ACC112 (cell line): ENCODE measurements around the gene MRPS18B.

Experiments
- H2AFZ ChIP-seq: fragments of 200-600 bp; sonication (generic); one replicate; pipeline ENCODE4 v1.6.0; 2017; ENCODE audit warnings: antibody characterized with exemption, low read length; ENCODE audit not compliant: unreplicated experiment
- H3K27ac ChIP-seq: fragments of 200-600 bp; sonication (generic); 2 replicates; pipeline ENCODE4 v1.5.1; 2014; ENCODE audit warnings: low read depth, mild to moderate bottlenecking, antibody characterized with exemption, low read length, moderate library complexity
- H3K27me3 ChIP-seq: fragments of 200-600 bp; sonication (generic); 2 replicates; pipeline ENCODE4 v1.6.1; 2014; ENCODE audit warnings: mild to moderate bottlenecking, antibody characterized with exemption, low read length, moderate library complexity, mixed read lengths; ENCODE audit not compliant: insufficient read depth
- H3K36me3 ChIP-seq: fragments of 200-600 bp; sonication (generic); 2 replicates; pipeline ENCODE4 v1.6.1; 2016; ENCODE audit warnings: mild to moderate bottlenecking, antibody characterized with exemption, low read length, moderate library complexity, mixed read lengths; ENCODE audit not compliant: insufficient read depth
- H3K4me1 ChIP-seq: fragments of 200-600 bp; sonication (generic); one replicate; pipeline ENCODE4 v1.6.1; 2016; ENCODE audit warnings: low read length, mixed read lengths; ENCODE audit not compliant: insufficient read depth, unreplicated experiment, control insufficient read depth
- H3K4me3 ChIP-seq: fragments of 200-600 bp; sonication (generic); 2 replicates; pipeline ENCODE4 v1.5.1; 2014; ENCODE audit warnings: mild to moderate bottlenecking, low read depth, low read length
- H3K79me2 ChIP-seq: fragments of 200-600 bp; sonication (generic); one replicate; pipeline ENCODE4 v1.6.0; 2016; ENCODE audit warnings: low read length; ENCODE audit not compliant: control insufficient read depth, unreplicated experiment, insufficient read depth

MRPS18B gene

GRCh38 chr6:30617565-30618269 lies at the start of gene MRPS18B:
TSS of gene MRPS18B (plus strand) at chr6:30617840. CDS start at chr6:30617866, 26 bp downstream.
- Histone ChIP-seq H3K4me1 (peaks cover 30% of the 10 kb centered on the region), H2AFZ (peak within 1 kb of the TSS; percentile 34), H3K27ac (peak within 1 kb of the TSS; percentile 96), H3K4me3 (peak within 1 kb of the TSS; percentile 97), H3K79me2 (peaks cover 55% of the 10 kb centered on the region), H3K27me3 (no peaks in the 10 kb centered on the region), H3K36me3 (peaks cover 28% of the 10 kb centered on the region)

GRCh38 chr6:30568245-30568644 lies 49.4 kb upstream of the MRPS18B start:
- Histone ChIP-seq H3K27ac (no peak overlapping the region), H3K4me3 (no peak overlapping the region)

GRCh38 chr6:30570263-30570662 lies 47.4 kb upstream of the MRPS18B start:
- no peak overlapping the region for H3K27ac ChIP-seq
- H2AFZ ChIP-seq = peak overlapping the region; percentile 94
- no peaks in the 10 kb centered on the region for H3K27me3 ChIP-seq
- peak overlapping the region; percentile 84 for H3K4me3 ChIP-seq
- H3K79me2 ChIP-seq = peaks cover 37% of the 10 kb centered on the region
- H3K4me1 ChIP-seq = peaks cover 31% of the 10 kb centered on the region
- H3K36me3 ChIP-seq = no peaks in the 10 kb centered on the region; the same call in 1 of the 2 replicates

More at GRCh38 chr6:30568245-30568644, 49.4 kb upstream of the MRPS18B start:
- Histone ChIP-seq H3K36me3 (no peaks in the 10 kb centered on the region), H3K27me3 (no peaks in the 10 kb centered on the region), H2AFZ (no peak overlapping the region), H3K4me1 (peaks cover 18% of the 10 kb centered on the region), H3K79me2 (peaks cover 18% of the 10 kb centered on the region)

GRCh38 chr6:30570740-30571074 lies 46.9 kb upstream of the MRPS18B start:
- Histone ChIP-seq H3K27me3 (no peaks in the 10 kb centered on the region), H3K4me3 (peak overlapping the region; percentile 84), H3K79me2 (peaks cover 41% of the 10 kb centered on the region), H2AFZ (peak overlapping the region; percentile 94), H3K27ac (peak overlapping the region; percentile 48), H3K4me1 (peaks cover 31% of the 10 kb centered on the region), H3K36me3 (no peaks in the 10 kb centered on the region; the same call in 1 of the 2 replicates)

GRCh38 chr6:30571075-30571761 lies 46.4 kb upstream of the MRPS18B start, which contains the start of gene ABCF1:
TSS of gene ABCF1 (plus strand) at chr6:30571442. CDS start at chr6:30571488, 46 bp downstream.
- Histone ChIP-seq H3K4me1 (peaks cover 31% of the 10 kb centered on the region), H3K27ac (peak within 1 kb of the TSS; percentile 89), H3K27me3 (no peaks in the 10 kb centered on the region), H3K4me3 (peak within 1 kb of the TSS; percentile 84), H3K79me2 (peaks cover 45% of the 10 kb centered on the region), H2AFZ (peak within 1 kb of the TSS; percentile 94), H3K36me3 (no peaks in the 10 kb centered on the region; the same call in 1 of the 2 replicates)

- H3K79me2 ChIP-seq = peaks cover 49% of the 10 kb centered on the region
- H3K36me3 ChIP-seq = peaks cover under 1% of the 10 kb centered on the region
- H3K27ac ChIP-seq = peak overlapping the region; percentile 89
- peaks cover 31% of the 10 kb centered on the region for H3K4me1 ChIP-seq
- no peaks in the 10 kb centered on the region for H3K27me3 ChIP-seq
- peak overlapping the region; percentile 84 for H3K4me3 ChIP-seq
- H2AFZ ChIP-seq = peak overlapping the region; percentile 79
Measured at GRCh38 chr6:30571762-30572082, 45.9 kb upstream of the MRPS18B start.

- peaks cover 31% of the 10 kb centered on the region for H3K4me1 ChIP-seq
- peak overlapping the region; percentile 84 for H3K4me3 ChIP-seq
- no peak overlapping the region for H2AFZ ChIP-seq
- peaks cover 53% of the 10 kb centered on the region for H3K79me2 ChIP-seq
- H3K36me3 ChIP-seq = peaks cover 4% of the 10 kb centered on the region
- H3K27ac ChIP-seq = peak overlapping the region; percentile 89; the same call in 1 of the 2 replicates
- no peaks in the 10 kb centered on the region for H3K27me3 ChIP-seq
Measured at GRCh38 chr6:30572148-30572547, 45.5 kb upstream of the MRPS18B start.

- no peaks in the 10 kb centered on the region for H3K27me3 ChIP-seq
- peaks cover 13% of the 10 kb centered on the region for H3K36me3 ChIP-seq
- peaks cover 59% of the 10 kb centered on the region for H3K79me2 ChIP-seq
- no peak overlapping the region for H3K27ac ChIP-seq
- no peak overlapping the region for H2AFZ ChIP-seq
- peak overlapping the region; percentile 84 for H3K4me3 ChIP-seq
- peaks cover 31% of the 10 kb centered on the region for H3K4me1 ChIP-seq
Measured at GRCh38 chr6:30573113-30573512, 44.5 kb upstream of the MRPS18B start.

GRCh38 chr6:30578051-30578450 lies 39.6 kb upstream of the MRPS18B start:
- Histone ChIP-seq H3K27ac (no peak overlapping the region), H3K4me1 (peaks cover 15% of the 10 kb centered on the region), H3K79me2 (peaks cover 43% of the 10 kb centered on the region), H3K4me3 (no peak overlapping the region), H3K27me3 (no peaks in the 10 kb centered on the region), H3K36me3 (peaks cover 38% of the 10 kb centered on the region), H2AFZ (no peak overlapping the region)

- no peaks in the 10 kb centered on the region for H3K79me2 ChIP-seq
- peaks cover 33% of the 10 kb centered on the region for H3K36me3 ChIP-seq
Measured at GRCh38 chr6:30583921-30584320, 33.7 kb upstream of the MRPS18B start.

More at GRCh38 chr6:30583921-30584320, 33.7 kb upstream of the MRPS18B start:
- H3K27me3 ChIP-seq = no peaks in the 10 kb centered on the region
- no peak overlapping the region for H2AFZ ChIP-seq
- no peak overlapping the region for H3K4me3 ChIP-seq
- H3K4me1 ChIP-seq = no peaks in the 10 kb centered on the region
- H3K27ac ChIP-seq = no peak overlapping the region
